WTC11 (cell line): ENCODE results near the gene SPINDOC. TPM values are rescaled to one million over a fixed set of nuclear protein-coding genes. Genes with fewer than 3 reads are reported as not detected.
A peak's percentile ranks its signal among the peaks of the same experiment; 100 is the strongest.

ENCODE experiments used
- ATAC-seq: fragments of 200-7000 bp; cut with Tn5 transposase; 2 replicates; pipeline ENCODE4 v1.10.0; 2021; ENCODE audit warnings: mild to moderate bottlenecking, moderate library complexity
- CTCF ChIA-PET: fragments of 300-600 bp; sonication (Branson Sonifier 250); formaldehyde crosslinking; loops from one replicate; lab custom pipeline; 2021; ENCODE audit warnings: antibody characterized with exemption; lab: Charles Lee
- POLR2A ChIA-PET: fragments of 350-600 bp; sonication (Branson Sonifier 250); formaldehyde crosslinking; loops from one replicate; lab custom pipeline; 2021; ENCODE audit warnings: antibody characterized with exemption; lab: Charles Lee
- DNase-seq: peaks from one replicate; pipeline ENCODE4 v3.0.0; 2021; ENCODE audit warnings: low spot score
- H3K27ac Mint-ChIP-seq: 2 replicates; pipeline ENCODE4 v1.8.0; 2021; ENCODE audit warnings: mixed read lengths
- H3K27me3 Mint-ChIP-seq: 2 replicates; pipeline ENCODE4 v1.8.0; 2021; ENCODE audit warnings: low read depth, mild to moderate bottlenecking, moderate library complexity, mixed read lengths
- H3K36me3 Mint-ChIP-seq: 2 replicates; pipeline ENCODE4 v1.8.0; 2021; ENCODE audit warnings: mixed read lengths
- H3K4me1 Mint-ChIP-seq: 2 replicates; pipeline ENCODE4 v1.8.0; 2022; ENCODE audit warnings: mixed read lengths
- H3K4me3 Mint-ChIP-seq: 2 replicates; pipeline ENCODE4 v1.8.0; 2021; ENCODE audit warnings: mild to moderate bottlenecking, moderate library complexity, mixed read lengths
- H3K9me3 Mint-ChIP-seq: 2 replicates; pipeline ENCODE4 v1.8.0; 2021; ENCODE audit warnings: mixed read lengths
- E2F1 ChIP-seq: sonication (generic); formaldehyde crosslinking; IDR thresholded peaks from 2 replicates; pipeline ENCODE4 v1.8.0; 2022; ENCODE audit warnings: mild to moderate bottlenecking, missing genetic modification reagents
- ESRRA ChIP-seq: sonication (generic); formaldehyde crosslinking; IDR thresholded peaks from 2 replicates; pipeline ENCODE4 v1.8.1; 2022; ENCODE audit warnings: mild to moderate bottlenecking, missing genetic modification reagents, borderline replicate concordance
- FOXP1 ChIP-seq: sonication (generic); formaldehyde crosslinking; IDR thresholded peaks from 2 replicates; pipeline ENCODE4 v1.8.0; 2022; ENCODE audit warnings: missing genetic modification reagents, mild to moderate bottlenecking, moderate library complexity, borderline replicate concordance
- FOXP4 ChIP-seq: sonication (generic); formaldehyde crosslinking; IDR thresholded peaks from 2 replicates; pipeline ENCODE4 v1.8.0; 2022; ENCODE audit warnings: mild to moderate bottlenecking, missing genetic modification reagents
- GABPB1 ChIP-seq: sonication (generic); formaldehyde crosslinking; IDR thresholded peaks from 2 replicates; pipeline ENCODE4 v1.8.1; 2023; ENCODE audit warnings: mild to moderate bottlenecking, missing genetic modification reagents
- HMGXB4 ChIP-seq: sonication (generic); formaldehyde crosslinking; IDR thresholded peaks from 2 replicates; pipeline ENCODE4 v1.8.1; 2023; ENCODE audit warnings: mild to moderate bottlenecking, moderate library complexity, missing genetic modification reagents
- NFYB ChIP-seq: sonication (generic); formaldehyde crosslinking; conservative IDR thresholded peaks from 2 replicates; pipeline ENCODE4 v1.8.0; 2022; ENCODE audit warnings: low read depth, missing genetic modification reagents
- NR2C2 ChIP-seq: sonication (generic); formaldehyde crosslinking; IDR thresholded peaks from 2 replicates; pipeline ENCODE4 v1.8.0; 2022; ENCODE audit warnings: mild to moderate bottlenecking, missing genetic modification reagents
- SMAD4 ChIP-seq: sonication (generic); formaldehyde crosslinking; IDR thresholded peaks from 2 replicates; pipeline ENCODE4 v1.8.0; 2022; ENCODE audit warnings: mild to moderate bottlenecking, missing genetic modification reagents
- SOX15 ChIP-seq: fragments of 250-450 bp; sonication (Bioruptor Pico); IDR thresholded peaks from 2 replicates; pipeline ENCODE4 v1.9.0; 2021; ENCODE audit warnings: mild to moderate bottlenecking
- TCF7 ChIP-seq: sonication (generic); formaldehyde crosslinking; IDR thresholded peaks from 2 replicates; pipeline ENCODE4 v1.8.0; 2022; ENCODE audit warnings: mild to moderate bottlenecking, low read depth, missing genetic modification reagents, moderate library complexity
- TEAD1 ChIP-seq: sonication (generic); formaldehyde crosslinking; IDR thresholded peaks from 2 replicates; pipeline ENCODE4 v1.8.0; 2022; ENCODE audit warnings: mild to moderate bottlenecking, missing genetic modification reagents
- TP53 ChIP-seq: sonication (generic); formaldehyde crosslinking; IDR thresholded peaks from 2 replicates; pipeline ENCODE4 v1.8.1; 2023; ENCODE audit warnings: mild to moderate bottlenecking, missing genetic modification reagents
- ZBTB21 ChIP-seq: sonication (generic); formaldehyde crosslinking; IDR thresholded peaks from 2 replicates; pipeline ENCODE4 v1.8.1; 2023; ENCODE audit warnings: mild to moderate bottlenecking, missing genetic modification reagents, borderline replicate concordance
- ZNF219 ChIP-seq: sonication (generic); formaldehyde crosslinking; IDR thresholded peaks from 2 replicates; pipeline ENCODE4 v1.8.0; 2023; ENCODE audit warnings: missing genetic modification reagents, mild to moderate bottlenecking, borderline replicate concordance
- ZNF423 ChIP-seq: fragments of 250-450 bp; sonication (Bioruptor Pico); IDR thresholded peaks from 2 replicates; pipeline ENCODE4 v2.1.2; 2022; ENCODE audit warnings: mild to moderate bottlenecking, moderate library complexity
- ZNF532 ChIP-seq: fragments of 250-450 bp; sonication (Bioruptor Pico); IDR thresholded peaks from 2 replicates; pipeline ENCODE4 v1.9.0; 2021; ENCODE audit warnings: mild to moderate bottlenecking, borderline replicate concordance
- total RNA-seq: library from RNA; stranded (reverse); gene quantifications from 3 replicates; pipeline ENCODE4 v1.2.3, GENCODE V29; 2021

The SPINDOC gene
- total RNA-seq, 1 experiment from 2014 or later, result 93.8 TPM

- TF ChIP-seq ZNF423 (CRISPR knock-in tag) (no peak), TCF7 (CRISPR knock-in tag) (no peak), NFYB (no peak), TP53 (CRISPR knock-in tag) (no peak), E2F1 (no peak)
- Mint-ChIP-seq H3K9me3 (no peaks in the 10 kb centered on the region), H3K4me1 (peaks cover 74% of the 10 kb centered on the region), H3K27me3 (no peaks in the 10 kb centered on the region), H3K36me3 (peaks cover 2% of the 10 kb centered on the region; the same call in 1 of the 2 replicates), H3K4me3 (peak overlapping the region; percentile 90), H3K27ac (peak overlapping the region; percentile 93; the same call in 1 of the 2 replicates)
- DNase-seq, result no peak
- ATAC-seq, result no peak
- CTCF ChIA-PET, result interaction anchor here (1.4 to 4.9 kb wide), 5 partner anchors 42 to 105 kb away, joined by 6 to 94 read pairs (median 10); partner anchors contain the start of gene RCOR2
- POLR2A ChIA-PET, result interaction anchor here (0.9 to 2.3 kb wide), 2 partner anchors 38 to 77 kb away, joined by 3 to 14 read pairs; partner anchors contain the start of gene RCOR2
Measured at GRCh38 chr11:63840356-63841060, 27.3 kb downstream of the SPINDOC start.

- no peak for TF ChIP-seq FOXP4 (CRISPR knock-in tag)
- no peak for TF ChIP-seq TP53 (CRISPR knock-in tag)
- TF ChIP-seq SOX15 (CRISPR knock-in tag), result no peak
- TF ChIP-seq SMAD4 (CRISPR knock-in tag), result no peak
- TF ChIP-seq ZBTB21 (CRISPR knock-in tag), result no peak
- no peak for TF ChIP-seq NFYB
- TF ChIP-seq ESRRA (CRISPR knock-in tag), result no peak
- no peak for TF ChIP-seq NR2C2 (CRISPR knock-in tag)
- no peak for TF ChIP-seq GABPB1 (CRISPR knock-in tag)
- TF ChIP-seq HMGXB4, result no peak
- no peak for TF ChIP-seq ZNF219 (CRISPR knock-in tag)
- no peak for TF ChIP-seq TEAD1
- TF ChIP-seq FOXP1 (CRISPR knock-in tag), result no peak
- no peak for TF ChIP-seq ZNF532 (CRISPR knock-in tag)
- Mint-ChIP-seq H3K36me3 (peaks cover 2% of the 10 kb centered on the region; the same call in 1 of the 2 replicates), H3K27me3 (no peaks in the 10 kb centered on the region), H3K4me1 (peaks cover 80% of the 10 kb centered on the region), H3K27ac (peak overlapping the region; percentile 93), H3K4me3 (peak overlapping the region; percentile 90), H3K9me3 (no peaks in the 10 kb centered on the region)
- DNase-seq, result peak; percentile 48
- ATAC-seq, result peak; percentile 5
- ChIA-PET POLR2A (no interaction called here), CTCF (interaction anchor here (1.2 to 3.1 kb wide), 5 partner anchors 65 to 159 kb away, joined by 3 to 9 read pairs (median 5); partner anchors contain the start of gene RCOR2)
Measured at GRCh38 chr11:63841554-63841953, 28.3 kb downstream of the SPINDOC start.
